ENCODE data around the gene HID1.
A peak's percentile ranks its signal among the peaks of the same experiment; 100 is the strongest.
"Not testable (repeated sequence)": the region's sequence is repeated elsewhere in the genome, so short reads cannot be mapped to it uniquely, and the experiment has no call there.

Gene HID1

DNA sequence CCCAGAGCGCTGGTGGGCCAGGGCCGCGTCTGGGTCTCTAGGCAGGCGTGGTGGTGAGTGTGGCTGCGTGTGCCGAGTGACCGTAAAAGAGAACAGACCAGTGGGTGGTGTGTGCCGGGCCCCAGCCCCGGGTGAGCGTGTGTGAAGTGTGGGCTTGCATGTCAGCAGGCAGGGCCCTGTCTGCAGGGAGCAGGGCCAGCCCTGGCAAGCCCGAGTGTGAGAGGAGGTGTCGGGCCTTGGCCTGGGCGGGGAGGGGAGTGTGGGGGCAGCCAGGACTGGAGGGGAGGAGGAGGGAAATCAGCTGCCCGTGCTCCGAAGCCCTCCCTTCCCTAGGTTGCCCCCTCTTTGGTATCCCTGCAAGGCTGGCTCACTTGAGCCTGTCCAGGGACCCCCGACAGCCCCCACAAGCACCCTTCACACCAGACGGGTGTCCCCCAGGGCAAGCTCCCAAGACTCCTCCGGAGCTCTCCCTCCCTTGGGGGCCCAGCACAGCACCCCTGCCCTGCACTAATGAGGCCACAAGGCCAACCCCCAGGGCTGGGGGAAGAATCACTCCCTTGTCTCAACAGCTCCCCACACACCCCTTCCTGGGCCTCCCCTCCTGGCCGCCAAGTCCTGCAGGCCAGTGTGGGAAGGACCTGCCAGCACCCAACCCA is 51.4 kb downstream of the HID1 start:
- DNase-seq, result peak in 1 of 2 experiments; percentile 23

DNA sequence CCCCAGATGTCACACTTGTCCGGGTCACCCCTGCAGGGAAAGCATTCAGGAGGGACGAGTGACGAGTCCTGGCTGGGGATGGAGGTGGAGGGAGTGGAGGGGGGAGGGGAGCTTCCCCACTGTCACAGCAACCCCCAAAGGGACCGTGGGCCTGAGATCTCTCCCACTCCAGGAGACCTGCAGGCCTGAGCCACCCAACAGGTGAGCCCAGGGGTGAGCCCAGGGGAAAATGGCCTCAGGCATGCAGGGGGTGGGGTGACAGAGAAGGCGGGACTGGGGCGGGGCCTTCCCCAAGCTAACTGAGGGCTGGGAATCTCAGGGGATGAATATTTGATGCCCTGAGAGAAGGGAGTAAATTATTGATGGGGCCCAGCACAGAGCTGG is 51.9 kb downstream of the HID1 start:
- DNase-seq, result peak in 1 of 2 experiments; percentile 63

DNA sequence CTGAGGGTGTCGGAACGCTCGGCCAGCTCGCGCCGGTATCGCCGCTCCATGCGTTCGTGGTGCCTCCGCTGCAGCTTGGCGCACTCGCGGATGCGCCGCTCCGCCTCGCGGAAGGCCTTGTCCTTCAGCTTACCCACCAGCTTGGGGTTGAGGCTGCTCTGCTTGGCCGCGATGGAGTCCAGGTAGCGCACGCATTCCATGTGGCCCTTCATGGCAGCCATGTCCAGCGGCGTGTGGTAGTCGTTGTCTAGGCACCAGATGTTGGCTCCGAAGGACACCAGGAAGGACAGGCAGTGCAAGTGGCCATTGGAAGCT is 52.3 kb downstream of the HID1 start:
- no peak for DNase-seq

DNA sequence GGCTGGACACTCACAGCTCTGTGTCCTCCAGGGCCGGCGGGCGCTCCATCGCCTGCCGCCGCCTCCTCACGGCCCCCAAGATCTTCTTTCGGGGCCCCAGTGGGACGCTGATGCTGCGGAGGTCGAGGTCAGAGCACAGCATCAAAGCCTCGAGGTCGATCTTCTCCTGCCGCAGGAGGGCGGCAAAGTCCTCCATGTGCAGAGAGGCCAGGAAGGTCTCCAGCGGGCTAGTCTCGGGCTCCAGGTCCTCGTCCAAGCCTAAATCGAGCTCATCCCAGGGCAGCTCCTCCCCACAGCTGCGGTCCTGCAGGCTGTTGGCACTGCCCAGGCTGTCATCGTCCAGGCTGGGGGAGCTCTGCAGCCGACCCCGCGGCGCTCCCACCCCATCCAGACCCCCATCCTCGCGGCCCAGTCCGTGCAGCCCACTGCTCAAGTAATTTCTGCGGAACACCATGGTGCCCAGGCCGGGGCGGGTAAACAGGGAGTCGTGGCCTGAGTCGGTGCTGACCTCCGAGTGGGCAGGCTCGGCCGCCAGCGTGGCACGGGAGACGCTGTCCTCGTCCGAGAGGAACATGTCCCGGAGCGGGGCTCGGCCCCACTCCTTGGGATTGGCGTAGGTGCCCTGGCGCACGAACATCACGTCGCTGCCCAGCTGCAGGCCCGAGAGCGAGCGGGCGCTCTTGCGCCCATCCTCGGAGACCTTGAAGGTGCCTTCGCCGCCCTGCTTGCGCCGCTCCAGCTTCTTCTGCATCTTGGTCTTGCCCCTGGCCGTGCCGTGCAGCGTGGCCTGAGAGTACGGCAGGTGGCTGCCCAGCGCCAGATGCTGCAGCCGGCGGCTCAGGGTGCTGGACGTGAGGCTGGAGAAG is 52.9 kb downstream of the HID1 start:
- no peak for DNase-seq

DNA sequence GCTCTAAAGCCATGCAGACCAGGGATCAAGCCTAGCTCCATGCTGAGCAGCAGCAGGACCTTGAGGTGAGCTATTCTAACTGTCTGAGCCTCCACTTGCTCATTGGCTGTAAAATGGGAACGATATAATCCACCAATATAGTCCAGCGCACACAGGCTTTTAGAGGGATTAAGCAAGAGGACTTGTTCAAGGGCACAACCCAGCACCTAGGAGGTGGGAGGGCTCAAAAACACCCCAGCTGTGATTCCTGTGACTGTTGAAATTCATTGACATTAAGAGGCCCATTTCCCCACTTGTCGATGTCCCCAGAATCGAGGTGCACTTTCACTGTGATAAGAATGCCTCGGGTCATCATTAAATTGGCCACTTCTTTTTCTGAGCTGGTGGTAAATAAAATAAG is 53.7 kb downstream of the HID1 start:
- no peak for DNase-seq

DNA sequence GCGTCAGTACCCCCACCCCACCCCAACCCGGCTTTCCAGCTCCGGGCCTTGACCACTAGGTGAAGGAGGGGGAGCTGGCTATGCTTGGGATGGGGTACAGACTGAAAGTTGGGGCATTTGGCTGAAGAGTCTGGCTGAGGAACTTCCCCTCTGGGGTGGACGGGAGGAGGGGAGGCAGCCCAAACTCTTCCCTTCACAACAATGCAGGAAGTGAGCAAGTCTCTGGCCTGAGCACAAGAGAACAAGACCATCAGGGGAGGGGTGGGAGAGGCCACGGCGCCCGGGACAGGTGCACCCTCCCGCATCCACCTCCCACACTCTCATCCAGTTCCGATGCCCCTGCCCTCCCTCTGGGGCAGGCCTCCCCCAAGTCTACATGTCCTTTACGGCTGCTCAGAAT is 55.1 kb downstream of the HID1 start:
- no peak for DNase-seq

DNA sequence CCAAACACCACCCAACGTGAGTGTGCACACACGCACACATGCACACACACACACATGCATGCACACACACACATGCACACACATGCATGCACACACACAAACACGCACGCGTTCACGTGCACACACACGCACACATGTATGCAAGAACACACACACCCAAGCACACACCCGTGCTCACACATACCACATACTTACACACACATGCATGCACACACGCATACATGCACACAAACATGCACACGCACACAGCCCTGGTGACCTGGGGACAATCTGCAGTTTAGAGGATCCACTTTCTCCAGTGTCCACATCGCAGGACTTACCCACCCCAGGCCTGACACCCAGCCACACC is 55.7 kb downstream of the HID1 start:
- DNase-seq, result no peak

DNA sequence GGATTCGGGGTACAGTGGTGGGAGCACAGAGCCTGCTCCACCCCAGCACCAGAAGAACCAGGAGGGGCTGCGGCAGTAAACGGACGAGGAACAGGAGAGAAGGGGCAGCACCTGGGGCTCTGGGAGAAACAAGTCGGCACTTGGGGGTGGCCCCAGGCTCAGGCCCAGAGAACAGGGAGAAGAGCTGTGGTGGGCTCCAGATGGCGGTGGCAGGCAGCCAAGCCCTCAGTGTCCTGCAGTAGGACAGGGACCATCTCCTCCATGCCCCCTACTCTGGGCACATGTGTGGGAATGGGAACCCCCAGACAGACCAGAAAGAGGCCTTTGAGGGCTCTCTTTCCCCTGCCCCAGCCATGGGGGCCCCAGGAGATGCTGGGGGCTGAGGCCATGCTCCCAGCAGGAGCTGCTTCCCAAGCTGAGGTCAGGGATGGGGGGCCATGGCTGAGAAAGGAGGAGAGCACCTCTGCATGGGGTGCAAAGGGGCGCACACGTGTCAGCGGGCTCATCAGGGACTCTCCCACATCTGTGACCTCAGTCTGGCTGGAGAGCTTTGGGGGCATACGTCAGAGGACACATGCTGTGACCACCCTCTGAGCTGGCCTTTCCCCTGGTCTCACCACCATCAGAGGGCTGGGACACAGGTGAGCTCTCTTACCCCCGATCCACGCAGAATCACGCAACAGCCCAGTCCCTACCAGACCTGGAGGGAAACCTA is 56.3 kb downstream of the HID1 start:
- DNase-seq, result no peak

DNA sequence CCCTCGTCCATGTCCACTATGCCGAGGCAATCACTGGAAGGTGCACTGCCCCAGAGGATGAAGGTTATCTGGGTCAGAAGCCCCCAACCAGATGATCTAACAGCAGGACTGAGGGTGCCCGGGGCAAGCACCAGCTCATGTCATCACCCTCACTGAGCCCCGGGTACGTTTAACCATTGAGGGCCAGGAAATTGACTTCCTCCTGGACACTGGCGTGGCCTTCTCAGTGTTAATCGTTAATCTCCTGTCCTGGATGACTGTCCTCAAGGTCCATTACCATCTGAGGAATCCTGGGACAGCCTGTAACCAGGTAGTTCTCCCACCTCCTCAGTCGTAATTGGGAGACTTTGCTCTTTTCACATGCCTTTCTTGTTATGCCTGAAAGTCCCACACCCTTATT is 61.1 kb downstream of the HID1 start:
- not testable (repeated sequence) for DNase-seq

DNA sequence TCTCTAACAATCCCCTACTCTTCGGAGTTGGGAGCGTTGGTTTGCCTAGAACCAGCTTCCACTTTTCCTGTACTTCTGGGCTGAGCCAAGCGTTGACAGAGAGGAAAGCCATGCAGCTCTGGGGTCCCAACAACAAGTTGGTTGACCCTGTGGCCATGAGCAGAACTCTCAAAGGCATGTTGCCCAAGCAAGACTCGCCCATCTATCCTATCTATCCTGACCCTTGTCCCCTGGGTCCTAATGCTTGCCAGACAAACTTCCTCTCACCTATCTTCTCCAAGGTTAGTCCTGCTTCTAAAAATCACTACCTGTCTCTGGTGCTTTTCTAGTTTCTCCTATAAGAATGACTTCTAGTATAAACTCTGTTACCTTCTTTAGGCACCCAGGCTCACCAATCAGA is 63.5 kb downstream of the HID1 start:
- not testable (repeated sequence) for DNase-seq

DNA sequence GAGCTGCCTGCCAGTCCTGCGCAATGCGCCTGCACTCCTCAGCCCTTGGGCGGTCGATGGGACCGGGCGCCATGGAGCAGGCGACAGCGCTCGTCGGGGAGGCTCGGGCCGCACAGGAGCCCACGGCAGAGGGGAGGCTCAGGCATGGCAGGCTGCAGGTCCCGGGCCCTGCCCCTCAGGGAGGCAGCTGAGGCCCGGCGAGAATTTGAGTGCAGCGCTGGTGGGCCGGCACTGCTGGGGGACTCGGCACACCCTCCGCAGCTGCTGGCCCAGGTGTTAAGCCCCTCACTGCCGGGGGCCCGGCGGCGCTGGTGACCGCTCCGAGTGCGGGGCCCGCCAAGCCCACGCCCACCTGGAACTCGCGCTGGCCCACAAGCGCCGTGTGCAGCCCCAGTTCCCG is 65.5 kb downstream of the HID1 start:
- no peak for DNase-seq

DNA sequence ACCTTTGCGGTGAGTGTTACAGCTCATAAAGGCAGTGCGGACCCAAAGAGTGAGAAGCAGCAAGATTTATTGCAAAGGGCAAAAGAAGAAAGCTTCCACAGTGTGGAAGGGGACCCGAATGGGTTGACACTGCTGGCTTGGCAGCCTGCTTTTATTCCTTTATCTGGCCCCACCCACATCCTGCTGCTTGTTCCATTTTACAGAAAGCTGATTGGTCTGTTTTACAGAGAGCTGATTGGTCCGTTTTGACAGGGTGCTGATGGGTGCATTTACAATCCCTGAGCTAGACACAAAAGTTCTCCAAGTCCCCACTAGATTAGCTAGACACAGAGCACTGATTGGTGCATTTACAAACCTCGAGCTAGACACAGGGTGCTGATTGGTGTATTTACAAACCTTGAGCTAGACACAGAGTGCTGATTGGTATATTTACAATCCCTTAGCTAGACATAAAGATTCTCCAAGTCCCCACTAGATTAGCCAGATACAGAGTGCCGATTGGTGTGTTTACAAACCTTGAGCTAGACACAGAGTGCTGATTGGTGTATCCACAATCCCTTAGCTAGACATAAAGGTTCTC is 66.3 kb downstream of the HID1 start:
- not testable (repeated sequence) for DNase-seq

DNA sequence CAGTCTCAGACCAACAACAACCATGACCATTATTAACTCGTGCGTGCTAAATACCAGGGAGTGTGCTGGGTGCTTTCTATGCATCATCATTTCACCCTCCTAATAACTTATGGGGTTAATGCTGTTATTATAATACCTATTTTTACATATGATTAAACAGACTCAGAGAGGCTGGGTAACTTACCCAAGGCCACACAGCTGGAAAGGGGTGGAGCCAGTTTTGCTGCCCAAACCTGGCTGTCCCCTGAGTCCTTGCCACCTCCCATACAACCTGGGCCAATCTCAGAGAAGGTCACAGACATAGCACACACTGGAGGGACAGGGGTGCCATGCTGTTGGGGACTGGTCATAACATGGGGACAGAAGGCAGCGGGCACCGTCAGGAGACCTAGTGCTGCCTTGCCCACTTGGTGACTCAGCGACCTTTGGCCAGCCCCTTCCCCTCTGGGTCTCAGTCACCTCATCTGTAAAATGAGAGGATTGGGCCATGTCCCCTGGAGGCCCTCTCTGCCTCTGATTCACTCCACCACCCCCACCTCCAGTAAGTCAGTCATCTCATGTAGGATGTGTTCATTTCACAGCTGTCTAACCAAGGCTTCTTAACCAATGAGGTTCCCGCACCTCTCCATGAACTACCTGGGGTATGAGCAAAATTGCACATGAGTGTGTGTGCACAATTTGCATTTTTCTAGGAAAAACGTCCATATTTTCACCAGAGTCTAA is 67.7 kb downstream of the HID1 start:
- DNase-seq, result no peak

DNA sequence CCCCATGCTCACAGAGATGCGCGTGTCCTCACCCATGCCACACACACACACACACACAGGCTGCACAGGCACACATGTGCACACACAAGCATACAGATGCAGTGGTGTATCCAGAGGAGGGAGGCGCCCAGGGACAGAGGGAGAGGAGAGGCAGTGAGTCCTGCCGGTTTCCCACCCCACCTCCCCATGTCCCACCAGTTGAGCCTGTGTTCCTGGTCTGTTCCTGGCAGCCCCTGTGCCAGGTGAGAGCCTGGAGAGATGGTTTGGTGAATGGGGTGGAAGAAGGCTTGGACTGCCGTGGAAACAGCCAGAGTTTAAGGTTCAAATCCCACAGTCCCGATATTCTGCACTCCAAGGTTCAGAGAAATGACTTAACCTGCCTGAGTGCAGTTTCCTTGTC is 68.9 kb downstream of the HID1 start:
- DNase-seq, result no peak

DNA sequence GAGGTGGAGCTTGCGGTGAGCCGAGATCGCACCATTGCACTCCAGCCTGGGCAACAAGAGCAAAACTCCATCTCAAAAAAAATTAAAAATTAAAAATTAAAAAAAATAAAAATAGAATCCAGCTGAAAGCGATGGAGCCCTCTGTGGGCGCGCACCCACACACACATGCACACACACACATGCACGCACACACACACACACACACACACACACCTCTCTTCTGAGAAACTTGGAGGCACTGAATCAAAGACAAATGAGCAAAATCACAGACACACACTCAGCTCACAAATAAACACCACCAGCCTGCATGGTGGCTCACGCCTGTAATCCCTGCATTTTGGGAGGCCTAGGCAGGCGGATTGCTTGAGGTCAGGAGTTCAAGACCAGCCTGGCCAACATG is 69.5 kb downstream of the HID1 start:
- DNase-seq, result no peak

DNA sequence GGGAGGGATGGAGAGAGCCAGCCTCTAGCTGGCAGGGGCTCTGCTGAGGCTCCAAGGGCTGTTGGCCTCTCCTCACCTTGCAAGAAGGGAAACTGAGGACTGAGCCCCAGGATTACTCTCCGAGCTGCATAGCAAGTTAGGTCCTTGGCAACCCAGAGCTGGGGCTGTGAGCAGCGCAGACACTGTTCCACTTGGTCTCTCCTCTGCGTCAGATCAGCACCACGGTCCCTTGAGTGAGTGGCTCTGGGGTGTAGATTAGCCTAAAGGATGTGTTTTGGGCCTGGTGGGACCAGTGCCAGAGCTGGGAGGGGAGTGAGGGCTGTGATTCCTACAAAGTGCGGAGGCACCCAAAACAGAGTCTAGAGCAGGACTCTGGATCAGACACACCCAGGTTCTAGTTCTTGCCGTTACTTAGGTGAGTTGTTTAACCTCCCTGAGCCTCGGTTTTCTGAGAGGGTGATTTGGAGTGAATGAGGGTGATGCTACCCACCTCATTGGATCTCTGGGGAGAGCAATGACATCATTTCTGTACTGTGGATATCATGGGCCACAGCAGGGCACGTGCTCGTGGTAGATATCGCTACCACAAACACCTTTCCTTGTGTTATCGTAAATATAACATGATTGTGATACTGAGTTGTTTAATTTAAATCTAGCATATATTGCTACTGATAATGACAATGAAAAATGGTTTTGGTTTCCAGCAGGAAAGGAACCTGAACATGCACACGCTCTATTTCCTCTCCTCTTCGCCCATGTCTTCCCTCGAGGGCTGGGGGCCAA is 71.0 kb downstream of the HID1 start:
- DNase-seq, result no peak
